ENCODE measurements around the gene DTNBP1.

Gene DTNBP1

GRCh38 chr6:15506066-15506465, 156.8 kb downstream of the DTNBP1 start:
- peaks cover 91% of the 10 kb centered on the region for H3K36me3 ChIP-seq
- no peaks in the 10 kb centered on the region for H3K27me3 ChIP-seq
- peak overlapping the region; percentile 8 for H3K27ac ChIP-seq
- H3K4me3 ChIP-seq (ENCODE audit: low read depth in 1 of 2, low read length in 1 of 2): no peak overlapping the region
- no peaks in the 10 kb centered on the region for H3K9me3 ChIP-seq
- TF ChIP-seq CTCF (IDR thresholded peaks at IDR 0.05): no peak
- H3K4me1 ChIP-seq (ENCODE audit: control insufficient read depth in 1 of 2, insufficient read depth in 1 of 2, low read depth in 1 of 2, low read length in 1 of 2): peaks cover 14 to 15% of the 10 kb centered on the region in 2 experiments

DNA sequence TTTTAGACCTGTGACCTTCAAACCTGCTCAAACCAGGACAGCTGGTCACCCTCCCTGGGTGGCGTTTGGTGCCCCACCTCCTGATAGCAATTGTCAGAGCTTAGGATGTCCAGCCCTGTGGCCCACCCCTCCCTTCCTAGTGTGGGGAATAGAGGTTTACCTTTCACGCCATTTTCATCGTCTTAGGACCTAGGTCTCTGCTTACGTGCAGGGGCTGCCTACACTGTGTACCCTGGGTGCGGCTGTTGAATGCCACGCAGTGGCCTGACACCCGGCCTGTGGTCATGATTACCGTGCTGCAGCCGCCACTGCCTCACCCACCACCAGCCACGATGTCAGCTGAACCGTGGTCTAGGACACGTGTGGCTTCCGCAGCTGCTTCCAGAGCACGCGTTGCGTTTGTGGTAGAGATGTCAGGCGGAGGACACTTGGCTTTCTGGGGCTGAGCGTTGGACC, 157.3 kb downstream of the DTNBP1 start:
- Histone ChIP-seq H3K27ac (peak overlapping the region; percentile 8), H3K4me3 (ENCODE audit: low read depth in 1 of 2, low read length in 1 of 2) (no peak overlapping the region), H3K9me3 (no peaks in the 10 kb centered on the region), H3K27me3 (no peaks in the 10 kb centered on the region), H3K36me3 (peaks cover 91% of the 10 kb centered on the region), H3K4me1 (ENCODE audit: control insufficient read depth in 1 of 2, insufficient read depth in 1 of 2, low read depth in 1 of 2, low read length in 1 of 2) (peaks cover 14 to 15% of the 10 kb centered on the region in 2 experiments)
- TF ChIP-seq CTCF (IDR thresholded peaks at IDR 0.05): no peak

DNA sequence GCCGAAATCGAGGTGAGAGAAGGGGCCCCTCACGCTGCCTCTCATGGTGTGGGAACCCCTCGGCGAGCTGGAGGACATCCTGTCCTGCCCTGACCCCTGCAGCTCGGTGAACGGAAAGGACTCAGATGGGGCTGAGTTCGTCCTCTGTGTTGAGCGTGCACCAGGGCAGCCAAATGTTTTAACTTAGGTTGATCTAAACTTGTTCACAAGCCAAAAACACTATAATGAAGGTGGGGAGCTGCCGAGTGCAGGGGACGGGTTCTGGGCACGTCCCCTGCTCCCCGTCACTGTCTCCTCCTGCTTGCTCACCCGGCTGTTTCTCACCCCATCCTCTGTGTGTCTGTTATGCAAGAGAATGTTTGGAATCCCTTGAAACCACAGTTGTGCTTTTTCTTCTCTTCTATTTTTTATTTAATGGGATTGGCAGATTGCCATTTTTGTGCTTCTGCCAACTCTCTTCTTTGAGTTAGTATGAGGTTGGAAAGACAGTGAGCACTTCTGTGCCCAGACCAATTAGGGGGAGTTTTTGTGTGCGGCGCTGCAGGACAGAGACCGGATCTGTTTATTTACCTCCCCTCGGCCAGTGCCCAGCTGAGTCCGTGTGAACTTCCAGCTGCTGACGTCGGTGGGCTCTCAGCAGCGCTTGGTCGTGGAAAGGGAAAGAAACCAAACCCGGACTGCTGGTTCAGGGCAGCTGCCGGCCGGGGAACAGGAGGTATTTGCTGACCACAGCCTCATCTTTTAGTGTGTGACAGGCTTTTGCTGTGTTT, 158.1 kb downstream of the DTNBP1 start:
- Histone ChIP-seq H3K36me3 (peaks cover 91% of the 10 kb centered on the region), H3K27ac (no peak overlapping the region), H3K9me3 (no peaks in the 10 kb centered on the region), H3K4me3 (ENCODE audit: low read depth in 1 of 2, low read length in 1 of 2) (no peak overlapping the region), H3K27me3 (no peaks in the 10 kb centered on the region), H3K4me1 (ENCODE audit: control insufficient read depth in 1 of 2, insufficient read depth in 1 of 2, low read depth in 1 of 2, low read length in 1 of 2) (peaks cover 14 to 15% of the 10 kb centered on the region in 2 experiments)
- TF ChIP-seq CTCF (IDR thresholded peaks at IDR 0.05): no peak

- Histone ChIP-seq H3K27ac (no peak overlapping the region), H3K9me3 (no peaks in the 10 kb centered on the region), H3K4me1 (ENCODE audit: control insufficient read depth in 1 of 2, insufficient read depth in 1 of 2, low read depth in 1 of 2, low read length in 1 of 2) (peaks cover 13 to 14% of the 10 kb centered on the region in 2 experiments), H3K4me3 (ENCODE audit: low read depth in 1 of 2, low read length in 1 of 2) (no peak overlapping the region), H3K36me3 (peaks cover 91% of the 10 kb centered on the region), H3K27me3 (no peaks in the 10 kb centered on the region)
- no peak for TF ChIP-seq CTCF (IDR thresholded peaks at IDR 0.05)
Observed at GRCh38 chr6:15504040-15504495, 158.8 kb downstream of the DTNBP1 start.

- H3K27ac ChIP-seq: no peak overlapping the region
- H3K4me3 ChIP-seq (ENCODE audit: low read depth in 1 of 2, low read length in 1 of 2): no peak overlapping the region
- peaks cover 6 to 7% of the 10 kb centered on the region in 2 experiments for H3K4me1 ChIP-seq (ENCODE audit: control insufficient read depth in 1 of 2, insufficient read depth in 1 of 2, low read depth in 1 of 2, low read length in 1 of 2)
- peaks cover 95% of the 10 kb centered on the region for H3K36me3 ChIP-seq
- no peaks in the 10 kb centered on the region for H3K27me3 ChIP-seq
- TF ChIP-seq CTCF (IDR thresholded peaks at IDR 0.05): no peak
- no peaks in the 10 kb centered on the region for H3K9me3 ChIP-seq
Observed at GRCh38 chr6:15503346-15503680, 159.5 kb downstream of the DTNBP1 start.
